ENCODE measurements around the gene LY6G5B.

The LY6G5B gene

DNA sequence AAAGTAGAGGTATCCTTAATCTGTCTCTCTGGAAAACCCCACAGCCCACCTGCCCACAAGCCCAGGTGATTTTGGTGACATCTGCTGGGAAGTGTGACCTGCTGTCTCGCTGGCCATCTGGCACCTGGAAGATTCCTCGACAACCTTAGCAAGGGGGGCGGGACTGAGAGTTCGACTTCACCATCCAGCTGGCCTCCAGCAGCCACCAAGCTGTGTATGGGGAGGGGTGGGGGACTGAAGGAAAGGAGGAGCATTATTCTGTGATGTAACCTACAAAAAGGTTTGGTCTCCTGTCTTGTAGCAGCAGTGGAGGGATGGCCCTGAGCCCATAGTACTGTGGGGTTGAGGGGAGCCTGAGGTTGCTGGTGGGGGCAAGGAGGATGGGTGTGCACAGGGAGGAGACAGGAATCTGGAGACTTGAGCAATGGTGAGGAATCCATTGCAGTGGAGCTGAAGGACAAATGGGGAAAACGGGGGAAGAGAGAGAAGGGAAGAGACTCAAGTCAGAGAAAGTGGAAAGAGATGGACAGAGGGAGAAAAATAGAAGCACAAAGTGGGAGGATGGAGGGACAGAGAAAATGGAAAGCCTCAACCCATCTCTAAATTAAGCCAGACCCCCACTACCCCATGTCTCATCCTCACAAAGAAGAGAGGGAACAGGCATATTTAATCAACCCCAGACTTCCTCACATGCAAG is 40.9 kb downstream of the LY6G5B start:
- TF ChIP-seq JUND (IDR thresholded peaks at IDR 0.05; ENCODE audit: low read depth): no peak
- DNase-seq (ENCODE audit: low read depth in 1 of 2, low spot score in 1 of 2): no peak
- in situ Hi-C loops (cut with HindIII; ENCODE audit: low pct_unique_long_range_greater_than_20kb, low sequenced_read_pairs): no loop called here

DNA sequence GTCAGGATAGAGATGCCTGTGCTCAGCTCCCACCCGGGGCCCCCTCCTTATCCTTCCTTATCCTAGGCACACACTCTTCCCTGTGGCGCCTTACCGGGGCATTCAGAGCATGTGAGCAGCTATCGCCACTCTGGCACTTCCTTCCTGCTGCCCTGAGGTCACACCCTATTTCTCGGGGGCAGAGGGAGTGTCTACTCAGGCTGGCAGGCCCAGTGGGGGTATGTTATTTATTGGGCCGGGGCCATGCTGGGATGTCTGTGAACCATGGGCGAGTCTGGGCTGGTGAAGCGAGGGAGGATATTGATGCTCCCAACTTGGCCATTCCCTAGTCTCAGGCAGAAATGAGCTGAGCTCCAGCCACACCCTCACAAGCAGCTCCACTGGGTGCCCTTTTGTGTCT is 41.5 kb downstream of the LY6G5B start:
- in situ Hi-C loops (cut with HindIII; ENCODE audit: low pct_unique_long_range_greater_than_20kb, low sequenced_read_pairs): no loop called here
- no peak for TF ChIP-seq JUND (IDR thresholded peaks at IDR 0.05; ENCODE audit: low read depth)

DNA sequence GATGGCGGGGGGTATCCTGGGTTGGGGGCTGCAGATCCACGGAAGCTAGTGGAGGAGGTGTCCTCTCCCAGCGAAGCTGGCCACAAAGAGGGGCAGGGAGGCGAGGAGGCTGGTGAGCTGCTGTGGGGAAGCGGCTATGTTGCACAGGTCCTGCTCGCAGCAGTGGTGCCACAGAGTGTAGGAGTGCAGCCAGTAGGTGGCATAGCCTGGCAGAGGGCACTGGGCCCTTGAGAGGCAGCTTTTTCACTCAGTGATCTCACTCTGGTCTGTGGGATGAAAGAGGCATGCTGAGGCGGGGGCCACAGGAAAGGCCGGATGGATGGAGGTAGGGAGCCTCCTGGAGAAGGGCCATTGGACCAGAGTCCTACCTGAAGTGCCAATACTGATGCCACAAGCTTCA is 42.5 kb downstream of the LY6G5B start:
- in situ Hi-C loops (cut with HindIII; ENCODE audit: low pct_unique_long_range_greater_than_20kb, low sequenced_read_pairs): no loop called here
- DNase-seq (ENCODE audit: low read depth in 1 of 2, low spot score in 1 of 2): peak; percentile 83
- no peak for TF ChIP-seq JUND (IDR thresholded peaks at IDR 0.05; ENCODE audit: low read depth)

More for the DNA sequence above, 41.5 kb downstream of the LY6G5B start:
- no peak for DNase-seq (ENCODE audit: low read depth in 1 of 2, low spot score in 1 of 2)

DNA sequence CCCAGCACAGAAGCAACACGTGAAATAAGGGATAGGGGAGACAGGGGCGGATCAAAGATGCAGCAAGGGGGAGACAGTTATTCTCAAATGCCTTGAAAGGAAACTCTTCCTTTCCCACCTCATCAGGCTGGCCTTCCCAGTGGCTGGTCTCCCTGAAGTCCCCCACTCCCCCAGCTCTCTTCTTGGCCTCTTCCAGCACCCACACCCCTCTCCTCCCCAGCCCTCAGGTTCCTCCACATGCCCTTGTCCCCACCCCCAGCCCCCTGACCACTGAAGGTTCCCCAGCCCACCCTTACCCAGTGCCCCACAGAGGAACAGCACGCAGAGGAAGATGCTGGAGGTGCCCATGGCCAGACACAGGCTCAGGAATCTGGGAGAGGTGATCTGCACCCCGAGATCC is 43.7 kb downstream of the LY6G5B start:
- DNase-seq (ENCODE audit: low read depth in 1 of 2, low spot score in 1 of 2): no peak
- in situ Hi-C loops (cut with HindIII; ENCODE audit: low pct_unique_long_range_greater_than_20kb, low sequenced_read_pairs): no loop called here
- TF ChIP-seq JUND (IDR thresholded peaks at IDR 0.05; ENCODE audit: low read depth): no peak

DNA sequence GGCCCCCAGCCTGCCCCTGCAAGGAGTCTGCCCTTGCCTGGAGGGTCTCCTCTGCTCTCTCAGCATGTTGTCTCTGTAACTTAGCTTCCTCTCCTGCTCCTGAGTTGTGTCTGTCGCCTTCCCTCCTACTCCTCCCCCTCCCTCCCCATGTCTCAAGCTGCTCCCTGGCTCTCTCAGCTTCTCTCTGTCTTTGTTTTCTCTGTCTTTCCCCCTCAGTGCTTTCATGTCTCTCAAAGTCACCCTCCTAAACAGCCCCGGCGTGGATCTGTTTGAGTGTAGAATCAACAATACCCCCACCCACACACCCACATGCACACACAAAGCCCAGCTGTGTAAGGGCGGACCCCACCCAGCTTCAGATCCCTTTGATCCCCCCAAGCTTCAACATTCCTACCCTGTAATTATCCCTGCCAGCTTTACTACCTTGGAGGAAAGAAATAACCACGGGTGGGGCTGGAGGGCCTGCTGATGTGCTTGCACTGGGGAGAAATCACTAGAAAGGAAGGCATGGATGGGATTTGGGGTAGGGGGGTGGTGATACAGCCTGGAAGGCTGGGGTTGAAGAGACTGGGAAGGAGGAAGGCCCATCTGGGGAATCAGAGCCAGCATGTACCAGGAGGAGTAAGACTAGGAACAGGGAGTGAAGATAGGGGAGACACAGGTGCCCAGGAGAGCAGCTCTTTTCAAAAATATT is 44.4 kb downstream of the LY6G5B start:
- DNase-seq (ENCODE audit: low read depth in 1 of 2, low spot score in 1 of 2): no peak

DNA sequence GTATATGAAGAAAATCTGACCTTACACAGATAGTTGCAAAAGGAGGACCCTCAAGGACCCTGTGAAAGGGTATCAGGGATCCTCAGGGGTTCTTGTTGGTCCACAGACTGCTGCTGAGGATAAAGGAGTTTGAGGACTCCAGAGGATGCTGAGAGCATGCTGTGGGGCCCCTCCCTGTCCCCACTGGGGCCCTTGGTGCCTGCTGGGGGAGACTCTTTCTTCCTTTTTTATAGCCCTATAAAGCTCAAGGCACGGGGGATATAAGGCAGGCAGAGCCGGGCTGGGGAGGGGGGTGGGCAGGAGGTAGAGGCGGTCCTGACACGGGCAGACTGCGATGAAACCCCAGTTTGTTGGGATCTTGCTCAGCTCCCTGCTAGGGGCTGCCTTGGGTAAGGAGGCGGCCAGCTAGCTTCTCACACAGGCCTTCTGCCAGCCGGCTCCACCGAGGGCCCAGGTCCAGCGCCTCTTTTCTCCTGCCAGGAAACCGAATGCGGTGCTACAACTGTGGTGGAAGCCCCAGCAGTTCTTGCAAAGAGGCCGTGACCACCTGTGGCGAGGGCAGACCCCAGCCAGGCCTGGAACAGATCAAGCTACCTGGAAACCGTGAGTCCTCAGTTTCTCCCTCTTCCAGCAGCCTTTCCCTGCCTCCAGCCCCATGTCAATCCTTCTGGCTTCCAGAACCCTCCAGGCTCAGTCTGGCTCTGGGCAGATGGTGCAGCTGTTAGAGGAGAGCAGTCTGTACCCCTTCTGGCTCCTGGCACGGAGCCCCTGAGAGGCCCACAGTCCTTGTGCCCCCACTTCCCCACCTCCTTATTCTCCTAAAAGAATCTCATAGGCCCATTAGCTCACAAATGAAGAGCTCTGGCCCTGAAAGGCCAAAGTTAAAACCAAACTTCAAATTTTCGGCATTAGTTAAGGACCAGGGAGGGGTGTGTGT is 45.5 kb downstream of the LY6G5B start, which contains the start of gene LY6G6D:
Gene LY6G6D (plus strand): TSS at position 327 of the 937 bp plus-strand sequence. CDS start 8 bp downstream, at position 335.
- no peak for TF ChIP-seq JUND (IDR thresholded peaks at IDR 0.05; ENCODE audit: low read depth)
- in situ Hi-C loops (cut with HindIII; ENCODE audit: low pct_unique_long_range_greater_than_20kb, low sequenced_read_pairs): no loop called here

More for the DNA sequence above, 44.4 kb downstream of the LY6G5B start:
- no peak for TF ChIP-seq JUND (IDR thresholded peaks at IDR 0.05; ENCODE audit: low read depth)
- in situ Hi-C loops (cut with HindIII; ENCODE audit: low pct_unique_long_range_greater_than_20kb, low sequenced_read_pairs): no loop called here

DNA sequence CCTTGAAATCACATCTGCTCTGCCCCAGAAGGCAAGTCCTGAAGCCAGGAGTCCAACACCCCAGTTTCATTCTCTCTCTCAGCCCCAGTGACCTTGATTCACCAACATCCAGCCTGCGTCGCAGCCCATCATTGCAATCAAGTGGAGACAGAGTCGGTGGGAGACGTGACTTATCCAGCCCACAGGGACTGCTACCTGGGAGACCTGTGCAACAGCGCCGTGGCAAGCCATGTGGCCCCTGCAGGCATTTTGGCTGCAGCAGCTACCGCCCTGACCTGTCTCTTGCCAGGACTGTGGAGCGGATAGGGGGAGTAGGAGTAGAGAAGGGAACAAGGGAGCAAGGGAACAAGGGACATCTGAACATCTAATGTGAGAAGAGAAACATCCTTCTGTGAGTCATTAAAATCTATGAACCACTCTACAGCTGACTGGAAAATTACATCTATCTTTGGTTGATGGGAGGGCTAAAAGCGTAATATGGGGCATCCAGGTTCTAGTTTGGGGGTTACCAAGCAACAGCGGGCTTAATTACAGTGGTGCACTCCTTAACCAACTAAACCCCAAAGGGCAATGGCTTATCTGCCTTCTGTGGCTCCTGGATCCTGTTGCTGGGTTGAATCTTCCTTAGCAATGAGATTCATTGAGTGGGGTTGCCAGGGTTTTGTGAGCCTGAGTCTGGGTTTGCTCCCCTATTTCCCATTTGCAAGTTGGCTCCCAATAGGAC is 47.9 kb downstream of the LY6G5B start:
- DNase-seq (ENCODE audit: low read depth in 1 of 2, low spot score in 1 of 2): peak; percentile 62 to 88
- no peak for TF ChIP-seq JUND (IDR thresholded peaks at IDR 0.05; ENCODE audit: low read depth)
- in situ Hi-C loops (cut with HindIII; ENCODE audit: low pct_unique_long_range_greater_than_20kb, low sequenced_read_pairs): no loop called here

More for the DNA sequence above, 45.5 kb downstream of the LY6G5B start, which contains the start of gene LY6G6D:
- DNase-seq (ENCODE audit: low read depth in 1 of 2, low spot score in 1 of 2): no peak

DNA sequence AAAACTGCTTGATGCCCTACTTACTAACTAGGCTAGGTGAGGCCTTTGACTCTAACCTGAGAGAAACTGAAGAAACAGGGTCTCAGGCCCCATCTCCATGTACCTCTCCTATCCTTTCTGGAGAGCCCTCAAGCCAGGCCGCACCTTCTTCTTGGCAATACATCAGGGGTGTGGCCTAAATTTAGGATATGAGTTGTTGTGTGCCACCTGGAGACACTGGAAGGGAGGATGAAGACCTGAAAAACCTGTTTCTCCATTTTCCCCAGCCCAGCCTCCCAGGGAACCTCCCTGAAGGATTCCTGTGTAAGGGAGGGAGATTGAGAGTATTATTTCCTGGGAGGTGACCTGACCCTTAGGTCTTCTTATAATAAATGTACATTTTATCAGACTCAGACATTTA is 48.5 kb downstream of the LY6G5B start:
- DNase-seq (ENCODE audit: low read depth in 1 of 2, low spot score in 1 of 2): peak; percentile 75 to 97
- no peak for TF ChIP-seq JUND (IDR thresholded peaks at IDR 0.05; ENCODE audit: low read depth)
- in situ Hi-C loops (cut with HindIII; ENCODE audit: low pct_unique_long_range_greater_than_20kb, low sequenced_read_pairs): no loop called here

DNA sequence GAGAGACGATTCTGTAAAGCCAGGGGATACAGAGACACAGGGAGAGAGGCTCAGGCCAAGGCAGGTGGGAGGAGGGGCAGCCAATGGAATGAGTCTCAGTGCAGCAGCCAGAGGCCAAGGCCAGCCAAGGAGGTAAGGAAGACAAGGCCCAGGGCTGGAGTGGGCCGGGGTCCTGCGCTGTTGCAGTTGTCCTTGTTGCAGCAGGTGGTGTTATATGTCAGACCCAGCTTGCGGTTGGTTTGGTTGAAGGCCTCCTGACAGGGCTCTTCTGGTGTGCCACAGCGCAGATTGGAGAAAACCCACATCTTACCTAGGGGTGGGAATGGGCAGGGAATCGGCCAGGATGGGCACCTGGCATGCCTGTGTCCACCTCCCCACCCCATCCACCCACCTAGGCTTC is 49.2 kb downstream of the LY6G5B start:
- in situ Hi-C loops (cut with HindIII; ENCODE audit: low pct_unique_long_range_greater_than_20kb, low sequenced_read_pairs): no loop called here
- TF ChIP-seq JUND (IDR thresholded peaks at IDR 0.05; ENCODE audit: low read depth): no peak
- no peak for DNase-seq (ENCODE audit: low read depth in 1 of 2, low spot score in 1 of 2)

DNA sequence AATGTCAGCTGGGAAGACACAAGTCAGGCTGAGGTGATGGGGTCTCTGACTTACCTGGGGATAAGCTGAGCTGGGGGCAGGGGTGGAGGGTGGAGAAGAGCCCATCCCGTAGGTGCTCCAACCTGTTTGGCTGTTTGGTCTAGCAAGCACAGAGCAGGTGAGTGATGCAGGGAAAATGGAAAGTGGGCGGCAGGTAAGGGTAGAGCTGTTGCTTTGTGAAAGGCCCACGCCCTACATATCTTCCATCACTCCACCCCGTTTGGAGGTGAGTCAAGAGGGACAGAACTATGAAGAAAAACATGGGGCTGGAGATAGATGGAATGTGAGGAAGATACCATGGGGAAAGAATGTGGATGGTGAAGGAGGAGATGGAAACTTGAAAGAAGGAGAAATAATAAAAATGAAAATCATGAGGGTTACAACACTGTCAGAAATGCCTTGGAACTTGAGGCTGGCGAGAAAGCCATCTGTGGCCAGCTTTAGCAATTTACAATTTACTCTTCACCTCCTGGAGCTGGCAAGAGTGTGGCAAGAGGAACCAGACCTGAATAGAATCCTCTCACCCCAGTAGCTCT is 50.5 kb downstream of the LY6G5B start:
- no peak for DNase-seq (ENCODE audit: low read depth in 1 of 2, low spot score in 1 of 2)
- in situ Hi-C loops (cut with HindIII; ENCODE audit: low pct_unique_long_range_greater_than_20kb, low sequenced_read_pairs): no loop called here
- TF ChIP-seq JUND (IDR thresholded peaks at IDR 0.05; ENCODE audit: low read depth): no peak

DNA sequence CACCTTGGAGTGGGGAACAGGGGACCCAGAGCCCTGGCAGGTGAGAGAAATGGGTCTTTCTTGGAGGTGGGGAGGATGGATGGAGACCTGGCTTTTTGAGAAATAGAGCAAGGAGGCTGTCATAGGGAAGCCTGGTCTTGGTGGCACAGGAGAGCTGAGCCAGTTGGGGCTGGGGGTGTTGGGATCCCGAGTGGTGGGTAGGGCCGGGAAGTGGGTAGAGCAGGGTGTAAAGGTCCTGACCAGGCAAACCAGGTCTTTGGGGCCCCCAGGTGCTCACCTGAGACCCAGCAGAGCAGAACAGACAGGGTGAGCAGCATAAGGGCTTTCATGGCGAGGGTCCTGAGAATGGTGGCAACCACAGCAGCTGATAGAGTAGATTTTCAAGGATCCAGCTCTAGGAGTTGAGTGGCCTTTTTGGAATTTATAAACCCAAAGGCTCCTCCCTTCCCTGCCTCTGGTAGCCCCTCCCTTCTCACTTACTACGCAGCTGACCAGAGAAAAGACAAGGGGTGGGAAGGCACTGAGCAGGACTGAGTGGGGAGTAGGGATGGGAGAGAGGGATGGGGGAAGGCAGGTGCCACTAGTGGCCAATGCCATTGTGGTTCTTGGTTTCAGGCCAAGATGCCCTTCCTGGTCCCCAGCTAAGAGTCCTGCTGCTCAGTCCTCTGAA is 51.7 kb downstream of the LY6G5B start, which contains the start of gene LY6G6C:
Gene LY6G6C (minus strand): TSS at position 396 of the 670 bp plus-strand sequence. CDS start 67 bp downstream, at position 329.
- no peak for TF ChIP-seq JUND (IDR thresholded peaks at IDR 0.05; ENCODE audit: low read depth)
- no peak for DNase-seq (ENCODE audit: low read depth in 1 of 2, low spot score in 1 of 2)
- in situ Hi-C loops (cut with HindIII; ENCODE audit: low pct_unique_long_range_greater_than_20kb, low sequenced_read_pairs): no loop called here

Measured in T47D (cell line).